Activated CD4-positive, CD25-positive, alpha-beta regulatory T cell (primary cell): Measurements from ENCODE around the gene R3HCC1L.

ENCODE experiments used
- DNase-seq, 4 experiments: peaks; one replicate each; lab custom pipeline; 2025; lab: John Stamatoyannopoulos, UW

The R3HCC1L gene

DNA sequence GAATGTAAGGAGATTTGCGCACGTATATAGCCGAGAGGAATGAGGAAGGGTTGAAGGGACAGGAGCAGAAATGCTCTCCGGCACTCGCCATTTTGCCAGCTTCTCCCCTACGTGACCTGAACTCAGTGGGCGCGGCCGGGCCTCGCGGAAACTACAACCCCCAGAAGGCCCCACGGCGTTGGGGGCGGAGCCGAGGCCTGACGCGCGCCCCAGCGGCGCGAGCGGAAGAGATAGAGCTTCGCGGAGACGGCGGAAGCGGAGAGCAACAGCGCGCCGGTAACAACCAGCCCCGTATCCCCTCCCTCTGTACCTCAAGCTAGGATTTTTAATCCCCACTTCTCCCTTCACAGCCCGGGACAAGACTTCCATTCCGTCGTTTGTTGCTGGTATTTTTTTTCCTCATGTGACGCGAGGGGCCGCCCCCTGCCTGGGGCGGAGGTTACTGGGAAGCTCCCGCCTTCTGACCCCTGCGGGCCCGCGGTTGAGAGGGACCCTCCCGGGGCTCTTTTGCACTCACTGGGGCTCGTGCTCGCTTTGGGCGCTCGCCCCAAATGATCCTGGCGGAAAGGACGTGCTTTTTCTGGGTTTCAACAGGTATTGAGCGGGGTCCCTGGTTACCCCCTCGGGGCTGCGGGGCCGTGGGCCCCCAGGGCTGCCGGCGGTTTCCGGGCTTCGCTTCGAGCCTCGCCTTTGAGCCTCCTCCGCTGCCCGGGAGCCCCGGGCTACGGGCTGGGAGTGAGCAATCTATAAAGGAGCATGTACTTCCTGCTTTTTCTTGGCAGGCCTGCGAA, at the start of gene R3HCC1L:
TSS of gene R3HCC1L (plus strand) at position 227 of the 791 bp plus-strand sequence. CDS start 73,458 bp downstream, outside the sequence.
- DNase-seq: peak; percentile 88 to 90 (median 90)

DNA sequence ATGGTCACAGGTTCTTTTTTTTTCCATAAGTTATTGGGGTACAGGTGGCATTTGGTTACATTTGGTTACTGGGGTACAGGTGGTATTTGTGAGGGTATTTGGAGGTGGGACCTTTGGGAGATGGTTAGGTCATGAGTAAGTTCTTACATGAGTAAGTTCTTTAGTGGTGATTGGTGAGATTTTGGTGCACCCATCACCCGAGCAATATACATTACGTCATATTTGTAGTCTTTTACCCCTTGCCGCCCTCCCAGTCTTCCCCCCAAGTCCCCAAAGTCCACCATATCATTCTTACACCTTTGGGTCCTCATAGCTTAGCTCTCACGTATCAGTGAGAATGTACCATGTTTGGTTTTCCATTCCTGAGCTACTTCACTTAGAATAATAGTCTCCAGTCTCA, 49.2 kb upstream of the R3HCC1L start:
- no peak for DNase-seq

DNA sequence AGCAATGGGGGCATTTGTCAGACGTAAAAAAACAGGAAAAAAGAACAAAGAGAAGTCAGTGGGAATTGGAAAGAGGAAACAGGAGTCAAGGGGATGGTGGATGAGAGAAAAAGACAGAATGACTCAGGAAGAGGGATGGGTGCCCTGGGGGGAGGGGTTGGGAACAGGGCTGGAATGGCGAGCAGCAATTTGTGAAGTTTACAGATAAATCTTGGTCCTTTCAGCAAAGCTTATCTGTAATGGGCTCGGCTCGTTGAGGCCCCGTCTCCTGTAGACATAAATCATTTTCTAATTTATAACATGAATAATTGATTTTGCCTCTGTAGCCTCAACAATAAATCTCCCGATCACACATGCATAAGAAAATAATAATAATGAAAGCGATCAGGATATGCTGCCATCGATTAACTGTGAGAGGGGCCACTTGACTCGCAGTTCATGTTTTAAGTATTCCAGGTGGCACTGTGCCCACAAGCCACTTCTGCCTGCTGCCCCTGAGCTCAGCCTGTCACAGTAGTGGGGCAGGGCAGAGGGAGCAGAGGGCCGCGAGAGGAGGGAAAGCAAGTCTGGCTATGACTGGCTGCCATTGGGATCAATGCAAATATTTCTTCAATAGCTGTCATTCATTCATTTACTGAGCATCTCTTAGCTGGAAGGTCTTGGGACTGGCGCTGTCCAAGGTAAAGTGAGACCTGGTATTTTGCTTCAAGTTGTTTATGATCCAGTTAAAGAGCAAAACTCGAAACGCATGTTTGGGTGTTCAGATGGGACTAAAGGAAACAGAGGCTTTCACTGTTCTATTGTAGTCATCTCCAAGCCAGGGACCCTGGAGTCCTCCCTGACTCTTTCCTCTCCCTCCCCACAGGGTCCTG, 47.4 kb upstream of the R3HCC1L start:
- DNase-seq: no peak

DNA sequence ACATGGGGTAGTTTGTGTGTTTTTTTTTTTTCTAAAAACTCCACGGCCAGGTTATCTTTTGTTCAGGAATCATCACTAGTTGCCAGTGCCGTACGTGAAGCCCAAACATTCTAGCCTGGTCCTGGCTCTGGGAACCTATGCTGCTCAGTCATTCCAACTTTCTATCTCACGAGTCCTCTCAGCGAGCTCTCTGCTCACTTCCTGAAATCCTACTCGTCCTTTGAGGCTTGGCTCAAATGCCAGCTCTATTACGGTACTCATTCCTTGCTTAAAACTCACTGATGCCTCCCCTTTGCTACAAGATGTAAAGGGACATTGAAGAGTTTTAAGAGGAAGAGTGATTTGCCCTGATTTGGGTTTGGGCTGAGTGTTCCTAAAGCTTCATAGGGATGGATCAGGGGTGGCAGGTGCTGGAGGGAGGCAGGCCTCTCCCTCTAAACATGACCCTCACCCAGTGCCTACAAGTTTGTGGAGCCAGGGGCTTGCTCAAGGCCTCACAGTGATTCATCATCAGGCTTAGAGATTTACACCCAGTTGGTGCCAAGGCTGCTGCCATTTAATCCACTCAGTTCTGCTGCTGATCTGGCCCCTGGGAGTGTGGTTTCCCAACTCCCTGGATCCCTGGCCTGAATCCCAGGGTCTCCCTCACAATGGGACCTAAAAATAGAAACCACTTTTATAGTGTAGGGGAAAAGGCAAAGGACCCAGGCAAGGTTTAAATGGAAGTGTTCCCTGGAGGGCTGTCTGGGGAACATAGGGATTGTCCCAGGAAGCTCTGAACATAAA, 46.1 kb upstream of the R3HCC1L start:
- DNase-seq: no peak

DNA sequence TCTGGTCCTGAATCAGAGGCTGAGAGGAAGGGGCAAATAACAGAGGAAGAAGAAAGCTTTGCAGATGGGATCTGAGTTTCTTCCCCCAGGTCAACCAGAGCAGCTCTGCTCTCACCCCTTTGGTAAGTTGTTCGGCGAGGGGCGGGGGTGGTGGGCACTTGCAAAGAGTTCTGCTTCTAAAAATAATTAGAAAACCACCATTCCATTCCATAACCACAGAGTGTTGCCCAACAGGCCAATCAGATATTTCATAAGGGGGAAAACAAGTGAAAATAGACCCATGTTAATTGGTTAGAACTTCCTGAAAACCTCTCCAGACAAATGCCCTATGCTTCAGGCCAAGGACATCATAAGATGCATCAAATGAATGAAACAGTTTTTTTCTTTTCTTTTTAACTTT, 43.6 kb upstream of the R3HCC1L start:
- DNase-seq: no peak

DNA sequence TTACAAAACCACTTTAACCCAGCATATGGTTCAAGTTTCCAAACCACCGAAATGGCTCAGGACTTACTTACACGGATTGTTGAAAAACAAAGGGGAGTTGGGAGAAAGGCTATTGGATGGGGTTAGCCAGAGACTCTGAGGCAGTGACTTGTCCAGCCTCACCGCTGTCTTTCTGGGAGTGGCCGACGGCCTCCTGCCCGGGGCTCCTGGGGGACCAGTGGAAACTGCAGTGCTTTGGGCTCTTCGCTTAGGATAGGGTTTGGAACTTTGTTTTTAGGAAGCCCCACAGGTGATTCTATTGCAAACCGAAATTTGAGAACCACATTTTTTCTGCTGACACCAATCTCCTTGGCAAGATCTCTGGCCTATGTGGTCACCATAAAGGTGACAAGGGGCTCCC, 38.1 kb upstream of the R3HCC1L start:
- DNase-seq: no peak

DNA sequence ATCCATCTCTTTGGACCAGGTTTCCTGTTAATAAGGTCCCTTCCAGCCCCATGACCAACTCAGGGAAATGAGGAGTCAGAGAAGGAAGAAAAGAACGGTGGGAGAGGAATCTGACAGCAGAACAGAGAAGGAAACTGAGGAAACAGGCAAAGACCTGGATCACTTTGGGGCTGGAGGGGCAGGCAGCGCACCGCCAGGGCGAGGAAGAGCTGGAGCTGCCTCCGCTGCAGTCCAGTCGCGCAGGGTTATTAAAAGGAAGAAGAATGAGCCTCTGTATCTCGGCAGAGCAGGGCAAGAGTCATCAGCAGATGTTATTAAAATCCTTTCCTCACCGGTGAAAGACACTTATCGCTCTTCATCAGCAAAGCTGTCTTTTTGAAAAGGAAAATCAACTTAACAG, 37.7 kb upstream of the R3HCC1L start:
- no peak for DNase-seq

DNA sequence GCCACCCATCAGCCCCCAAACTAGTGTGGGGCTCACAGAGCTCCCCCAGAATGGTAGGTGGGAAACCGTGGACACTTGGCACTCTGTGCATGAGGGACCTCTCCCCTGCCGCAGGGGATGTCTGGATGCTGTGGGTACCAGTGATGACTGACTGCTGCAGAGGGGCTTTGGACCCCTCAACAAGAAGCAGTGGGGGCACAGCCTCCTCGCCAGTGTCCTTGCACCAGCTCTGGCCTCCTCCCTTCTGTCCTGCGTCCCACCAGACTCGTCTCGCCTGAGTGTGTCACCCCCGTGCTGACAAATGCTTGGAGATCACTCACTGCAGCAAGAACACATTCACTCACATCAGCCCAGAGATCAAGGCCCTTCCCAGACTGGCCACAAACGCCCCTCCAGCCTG, 37.3 kb upstream of the R3HCC1L start:
- DNase-seq: no peak

DNA sequence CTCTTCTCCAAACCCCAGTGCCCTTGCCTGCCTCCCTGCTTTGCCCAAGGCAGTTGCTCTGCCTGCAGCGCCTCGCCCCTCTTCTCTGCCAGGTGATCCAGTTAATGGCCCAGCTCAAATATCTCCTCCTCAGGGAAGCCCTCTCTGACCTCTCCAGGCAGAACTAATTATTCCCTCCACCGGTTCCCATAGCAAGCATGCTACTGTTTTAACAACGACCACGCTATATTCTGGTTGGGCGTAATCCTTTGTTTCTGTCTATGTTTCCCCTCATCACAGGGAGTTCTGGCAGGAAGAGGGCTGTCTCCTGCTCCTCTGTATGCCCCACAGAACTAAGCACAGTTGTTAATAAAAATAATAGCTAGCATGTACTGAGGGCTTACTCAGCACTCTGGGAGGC, 36.8 kb upstream of the R3HCC1L start:
- DNase-seq: no peak

DNA sequence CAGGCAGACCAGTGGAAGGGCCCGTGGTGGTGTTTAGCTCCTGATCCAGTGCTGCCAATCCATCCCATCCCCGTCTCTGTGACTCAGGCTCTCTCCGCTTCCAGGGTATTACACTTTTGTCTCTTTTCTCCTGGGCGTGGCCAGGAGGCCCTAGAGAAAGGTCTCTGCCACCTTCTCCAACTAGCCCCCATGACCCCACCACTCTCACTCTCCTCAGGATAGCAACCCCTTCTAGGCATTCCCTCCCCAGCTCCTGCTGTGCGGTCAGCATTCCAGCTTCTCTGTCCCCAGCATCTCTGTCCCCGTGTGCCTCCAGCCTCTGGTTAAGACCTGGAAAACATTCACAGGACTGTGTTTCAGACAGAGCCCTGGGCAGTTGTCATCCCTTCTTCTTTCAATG, 36.2 kb upstream of the R3HCC1L start:
- DNase-seq: no peak

DNA sequence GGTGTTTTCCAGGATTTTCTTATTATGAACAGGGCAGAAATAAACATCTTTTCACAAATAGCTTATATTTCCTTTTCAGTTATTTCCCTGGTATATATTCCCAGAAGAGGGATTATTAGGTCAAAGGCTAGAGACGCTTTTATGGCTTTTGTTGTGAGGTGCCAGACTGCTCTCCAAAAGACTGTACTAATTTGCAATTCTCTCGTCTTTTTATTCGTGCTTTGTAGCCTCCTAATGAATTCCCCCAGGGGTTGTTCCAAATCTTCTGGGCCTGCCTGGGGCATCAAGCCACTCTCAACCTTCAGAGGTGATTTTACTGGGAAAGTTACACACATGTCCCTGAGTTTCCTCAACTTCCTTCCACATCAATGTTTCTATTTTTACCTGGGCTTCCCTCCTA, 34.0 kb upstream of the R3HCC1L start:
- DNase-seq: no peak

DNA sequence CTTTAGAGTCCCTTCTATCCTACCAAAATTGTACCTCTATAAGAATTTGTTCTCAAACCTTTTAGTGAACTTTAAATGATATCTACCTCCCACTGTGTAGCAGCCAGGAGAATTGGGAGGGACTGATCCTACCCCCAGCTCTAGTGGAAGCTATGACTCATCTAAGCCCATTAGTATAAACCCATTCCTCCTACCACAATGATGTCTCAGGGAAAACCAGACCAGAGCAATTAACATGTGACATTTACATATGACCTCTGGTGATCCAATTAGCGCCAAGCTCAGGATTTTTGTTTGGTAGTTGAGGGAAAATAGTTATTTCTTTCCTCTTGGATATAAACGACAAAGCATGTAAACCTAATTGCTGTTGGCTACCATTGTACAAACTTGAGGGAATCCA, 33.1 kb upstream of the R3HCC1L start:
- no peak for DNase-seq

DNA sequence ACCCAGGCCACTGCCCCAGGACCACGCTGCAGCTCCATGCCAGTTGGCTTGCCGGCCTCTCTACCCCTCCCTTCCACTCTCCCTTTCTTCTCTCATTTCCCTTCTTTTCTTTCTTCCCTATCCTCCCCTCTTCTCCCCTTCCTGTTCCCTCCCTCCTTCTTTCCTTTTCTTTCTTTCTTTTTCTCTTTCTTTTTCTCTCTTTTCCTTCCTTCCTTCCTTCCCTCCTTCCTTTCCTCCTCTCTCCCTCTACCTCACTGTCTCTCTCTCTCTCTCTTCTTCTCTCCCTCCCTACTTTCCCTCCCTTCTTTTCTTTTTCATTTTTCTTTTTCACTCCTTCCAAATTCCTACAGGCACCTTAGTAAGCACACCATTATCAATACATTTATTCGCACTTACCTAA, 30.3 kb upstream of the R3HCC1L start:
- no peak for DNase-seq

DNA sequence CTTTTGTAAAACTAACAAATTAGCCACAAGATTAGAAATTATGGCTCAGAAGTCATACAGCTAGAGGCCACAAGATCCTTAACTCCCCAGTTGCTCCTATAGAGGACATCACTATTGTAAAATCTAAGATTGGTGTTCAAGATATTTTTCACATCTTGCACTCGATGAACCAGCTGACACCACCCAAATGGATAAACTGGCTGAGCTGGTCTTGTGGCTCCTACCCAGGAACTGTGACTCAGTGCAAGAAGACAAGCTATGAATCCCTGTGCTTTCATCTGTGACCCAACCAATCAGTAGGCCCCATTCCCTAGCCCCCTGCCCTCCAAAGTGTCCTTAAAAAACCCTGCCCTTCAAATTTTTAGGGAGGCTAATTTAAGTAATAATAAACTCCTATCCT, 27.9 kb upstream of the R3HCC1L start:
- DNase-seq: no peak

DNA sequence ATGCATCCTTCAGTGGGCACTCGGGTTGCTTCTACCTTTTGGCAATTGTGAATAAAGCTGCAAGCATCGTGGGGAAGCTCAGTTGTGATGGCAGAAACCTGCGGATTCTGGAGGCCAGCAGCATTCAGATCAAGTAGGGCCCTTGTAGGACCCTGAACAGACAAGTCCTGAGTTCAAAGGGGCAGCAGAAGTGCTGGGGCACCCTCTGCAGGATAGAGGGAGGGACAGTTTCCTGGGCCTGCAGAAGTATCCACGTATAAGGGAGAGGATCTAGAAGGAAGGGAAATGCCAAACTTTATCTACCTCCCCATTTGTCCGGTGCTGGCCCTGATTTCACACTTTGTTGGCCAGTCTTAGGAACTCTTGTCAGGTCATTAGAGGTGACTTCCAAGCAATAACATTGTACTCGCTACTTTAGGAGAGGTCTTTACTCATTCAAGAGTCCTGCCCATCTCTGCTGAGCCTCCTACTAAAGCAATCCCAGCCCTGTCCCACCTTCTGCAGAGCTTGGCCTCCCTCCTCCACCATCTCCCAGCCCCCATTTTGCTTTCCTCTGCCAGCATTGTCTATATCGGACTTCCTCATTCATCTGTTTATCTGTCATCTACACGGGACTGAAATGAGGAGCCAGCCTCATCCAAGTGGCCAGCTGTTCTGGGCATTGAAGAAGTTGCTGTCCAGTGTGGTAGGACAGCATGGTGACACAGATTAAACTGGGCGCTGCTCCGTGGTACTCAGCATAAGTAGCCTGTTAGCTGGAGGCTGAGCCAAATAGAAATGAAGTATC, 26.6 kb upstream of the R3HCC1L start:
- DNase-seq: no peak

DNA sequence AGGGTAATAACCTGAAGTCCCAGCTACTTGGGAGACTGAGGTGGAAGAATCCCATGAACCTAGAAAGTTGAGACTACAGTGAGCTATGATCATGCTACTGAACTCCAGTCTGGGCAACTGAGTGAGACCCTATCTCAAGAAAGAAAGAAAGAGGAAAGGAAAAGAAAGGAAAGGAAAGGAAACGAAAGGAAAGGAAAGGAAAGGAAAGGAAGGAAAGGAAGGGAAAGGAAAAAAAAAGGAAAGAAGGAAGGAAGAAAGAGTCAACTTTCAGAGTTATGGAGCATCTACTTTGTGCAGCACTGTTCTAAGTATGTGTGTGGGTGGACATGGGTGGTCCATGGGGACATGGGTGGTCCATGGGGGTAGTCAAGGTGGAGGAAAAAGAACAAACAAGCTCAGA, 24.1 kb upstream of the R3HCC1L start:
- DNase-seq: no peak

DNA sequence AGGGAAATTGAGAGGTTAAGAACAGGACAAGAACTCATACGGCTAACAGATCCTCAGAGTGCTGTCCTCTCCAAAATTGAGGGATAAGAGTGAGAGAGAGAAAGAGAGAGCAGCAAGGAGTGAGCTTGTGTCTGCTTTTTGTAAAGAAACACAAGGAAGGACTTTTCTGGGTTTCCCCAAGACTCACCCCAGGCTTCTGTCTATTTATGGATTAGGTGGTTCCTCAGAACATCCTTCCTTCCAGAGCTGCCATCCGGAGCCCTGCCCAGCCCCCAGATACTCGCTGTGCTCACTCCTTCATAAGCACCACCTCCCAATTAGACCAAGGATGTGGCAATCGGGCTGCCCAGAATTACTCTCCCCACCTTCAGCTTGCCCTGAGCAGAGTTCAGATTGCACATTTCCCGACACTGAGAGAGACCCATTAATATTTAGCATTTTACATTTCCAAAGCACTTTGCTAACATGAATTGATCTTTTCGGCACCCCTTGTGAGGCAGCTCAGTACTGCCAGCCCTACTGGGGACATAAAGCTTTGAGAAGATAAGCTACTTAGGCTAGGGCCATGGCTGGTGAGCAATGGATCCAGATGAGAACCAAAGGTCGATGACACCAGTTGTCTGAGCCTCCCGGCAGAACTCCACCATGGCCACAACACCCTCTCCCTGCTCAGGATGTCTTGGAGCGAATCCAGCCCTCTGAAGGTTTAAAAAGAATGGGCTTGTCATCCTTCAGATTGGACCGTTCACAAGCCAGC, 19.2 kb upstream of the R3HCC1L start:
- DNase-seq: no peak

DNA sequence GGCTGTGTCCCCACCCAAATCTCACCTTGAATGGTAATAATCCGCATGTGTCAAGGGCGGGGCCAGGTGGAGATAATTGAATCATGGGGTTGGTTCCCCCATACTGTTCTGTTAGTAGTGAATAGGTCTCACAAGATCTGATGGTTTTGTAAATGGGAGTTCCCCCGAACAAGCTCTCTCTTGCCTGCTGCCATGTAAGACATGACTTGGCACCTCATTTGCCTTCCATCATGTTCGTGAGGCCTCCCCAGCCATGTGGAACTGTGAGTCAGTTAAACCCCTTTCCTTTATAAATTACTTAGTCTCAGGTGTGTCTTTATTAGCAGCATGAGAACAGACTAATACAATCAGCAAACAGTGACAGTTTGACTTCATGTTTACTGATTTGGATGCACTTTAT, 14.6 kb upstream of the R3HCC1L start:
- DNase-seq: no peak

DNA sequence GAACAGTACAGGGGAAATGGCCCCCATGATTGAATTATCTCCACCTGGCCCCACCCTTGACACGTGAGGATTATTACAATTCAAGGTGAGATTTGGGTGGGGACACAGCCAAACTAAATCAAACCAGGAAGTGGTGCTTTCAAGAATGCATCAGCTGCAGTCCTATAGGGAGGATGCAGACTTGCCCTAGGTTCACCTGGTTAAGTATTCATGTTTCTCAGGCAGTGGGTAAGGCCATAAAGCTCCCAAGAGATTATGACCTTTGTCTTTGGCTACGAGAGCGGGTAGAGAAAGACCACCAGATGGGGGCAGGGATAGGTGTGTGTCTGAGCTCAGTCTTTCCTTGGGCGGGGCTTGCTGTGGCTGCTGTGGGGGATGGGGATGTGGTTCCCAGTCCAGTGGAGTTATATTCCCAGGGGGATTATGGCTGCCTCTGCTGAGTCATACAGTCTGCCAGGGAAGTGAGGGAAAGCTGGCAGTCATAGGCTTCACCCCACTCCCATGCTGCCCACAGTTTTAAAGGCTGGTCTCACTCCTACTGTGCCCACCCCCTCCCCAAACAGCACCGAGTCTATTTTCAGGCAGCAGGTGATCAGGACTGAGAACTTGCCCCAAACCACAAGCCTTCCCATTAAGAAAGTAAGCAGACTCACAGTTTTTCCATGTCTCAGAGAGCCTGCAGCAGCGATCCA, 8.4 kb upstream of the R3HCC1L start:
- DNase-seq: no peak

DNA sequence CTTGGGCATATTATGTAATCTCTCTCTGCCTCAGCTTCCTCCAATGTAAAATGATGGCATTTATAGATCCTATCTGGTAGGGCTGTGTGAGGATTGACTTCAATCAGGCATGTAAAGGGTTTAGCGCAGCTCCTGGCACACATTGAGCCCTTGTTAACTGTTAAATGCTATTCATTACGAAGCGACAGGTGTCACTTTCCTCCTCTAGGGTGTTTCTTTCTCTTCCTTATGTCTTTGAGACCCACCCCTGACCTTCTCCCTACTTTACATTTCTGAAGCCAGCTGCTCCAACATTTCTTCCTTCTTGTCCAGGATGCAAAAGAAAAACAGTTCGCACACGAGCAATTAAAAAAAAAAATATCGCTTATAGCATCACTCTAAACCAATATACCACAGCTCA, 5.7 kb upstream of the R3HCC1L start:
- DNase-seq: no peak
